Measurements from ENCODE around the gene SCD5. TPM values are rescaled to one million over a fixed set of nuclear protein-coding genes. Genes with fewer than 3 reads are reported as not detected.

The SCD5 gene
- total and polyA plus RNA-seq, 2 of the 8 experiments (the other 6 are each of a cell fraction or from before 2014, with no cell fraction given): 0.92 to 1.2 TPM

- no peaks in the 10 kb centered on the region for H3K4me1 ChIP-seq (replicated peaks in 1 of 4; ENCODE audit: control insufficient read depth in 3 of 4, insufficient read depth in 4 of 4, low read length in 3 of 4)
- H2AK5ac ChIP-seq (ENCODE audit: low read depth, low read length): no peak overlapping the region
- no peak overlapping the region for H2BK5ac ChIP-seq (ENCODE audit: low read depth, low read length)
- no peak overlapping the region for H4K91ac ChIP-seq (replicated peaks; ENCODE audit: insufficient read length, low read length)
- 82% methylated on average over 5 of the region's 5 CpGs; no CpG with 5 or more reads in 1 of the 2 experiments for WGBS, 2 experiments (ENCODE audit: extremely low coverage in 1 of 2, insufficient coverage in 1 of 2, insufficient read length in 1 of 2, insufficient replicate concordance in 2 of 2, low coverage in 1 of 2, low lambda C conversion rate in 2 of 2, missing lambda C conversion rate in 1 of 2)
- no peak overlapping the region for H3K4me3 ChIP-seq (ENCODE audit: extremely low read depth in 1 of 4, insufficient read depth in 2 of 4, low read depth in 3 of 4, low read length in 4 of 4)
- no peak overlapping the region for H3K14ac ChIP-seq (ENCODE audit: insufficient read length)
- no peak overlapping the region for H3K27ac ChIP-seq (ENCODE audit: low read depth, low read length)
- no peak overlapping the region for H2BK120ac ChIP-seq (replicated peaks; ENCODE audit: low read depth, low read length)
- no peak overlapping the region for H4K5ac ChIP-seq (ENCODE audit: insufficient read length, low read depth, low read length)
- POLR2A ChIA-PET (ENCODE audit: partially characterized antibody): interaction anchor here (1.1 to 1.8 kb wide), 2 partner anchors 26 to 184 kb away, joined by 3 to 4 read pairs; no protein-coding TSS in a partner anchor
- no peak overlapping the region for H4K8ac ChIP-seq (ENCODE audit: extremely low read depth, insufficient read depth, low read length)
- no peaks in the 10 kb centered on the region for H3K27me3 ChIP-seq (replicated peaks in 1 of 4; ENCODE audit: control insufficient read depth in 3 of 4, extremely low read depth in 1 of 4, insufficient read depth in 3 of 4, low read length in 3 of 4)
- no peak overlapping the region for H3K18ac ChIP-seq (ENCODE audit: extremely low read depth, low read length)
- no peak overlapping the region for H3K56ac ChIP-seq (replicated peaks; ENCODE audit: insufficient read length, low read depth, low read length)
- H4K20me1 ChIP-seq (replicated peaks in 1 of 2; ENCODE audit: control insufficient read depth in 1 of 2, insufficient read depth in 2 of 2, low read length in 2 of 2): no peaks in the 10 kb centered on the region
- H3K36me3 ChIP-seq (ENCODE audit: control insufficient read depth in 2 of 4, insufficient read depth in 4 of 4, low read length in 3 of 4): no peaks in the 10 kb centered on the region
- H3K9ac ChIP-seq (replicated peaks in 1 of 4; ENCODE audit: extremely low read depth in 1 of 4, low read depth in 3 of 4, low read length in 3 of 4): no peak overlapping the region
- no peak for DNase-seq (ENCODE audit: low read depth in 1 of 2, low spot score in 2 of 2)
- no peaks in the 10 kb centered on the region for H3K9me3 ChIP-seq (ENCODE audit: insufficient read depth in 2 of 2, low read depth in 1 of 2, low read length in 1 of 2)
- no peak overlapping the region for H2BK20ac ChIP-seq (ENCODE audit: low read length)
- no peak overlapping the region for H3K4me2 ChIP-seq (ENCODE audit: insufficient read depth in 1 of 2, low read depth in 2 of 2, low read length in 2 of 2)
- FAIRE-seq: no peak
- no peaks in the 10 kb centered on the region for H3K79me2 ChIP-seq (ENCODE audit: control insufficient read depth in 1 of 2, insufficient read depth in 2 of 2, low read length in 2 of 2)
- H3K4ac ChIP-seq (replicated peaks; ENCODE audit: insufficient read length, low read depth, low read length): no peak overlapping the region
- H3K23ac ChIP-seq (ENCODE audit: insufficient read length): no peak overlapping the region
- CTCF ChIA-PET (ENCODE audit: partially characterized antibody): interaction anchor here (1.0 to 2.4 kb wide), 5 partner anchors 14 to 152 kb away, joined by 3 to 16 read pairs (median 3); no protein-coding TSS in a partner anchor
- no peak overlapping the region for H2BK15ac ChIP-seq (ENCODE audit: low read length)
- H2AFZ ChIP-seq (ENCODE audit: low read length): no peak overlapping the region
- no peaks in the 10 kb centered on the region for H3K23me2 ChIP-seq (ENCODE audit: low read depth, low read length)
- H3K79me1 ChIP-seq (ENCODE audit: low read depth, low read length): no peaks in the 10 kb centered on the region
- H2BK12ac ChIP-seq (ENCODE audit: low read depth, low read length): no peak overlapping the region
- TF ChIP-seq CHD2 (IDR thresholded peaks at IDR 0.05; ENCODE audit: low read length) (no peak), FOSL1 (IDR thresholded peaks at IDR 0.05; ENCODE audit: insufficient read depth, low read depth, low read length) (no peak), SIX5 (IDR thresholded peaks at IDR 0.05; ENCODE audit: low read depth, low read length) (no peak), HDAC2 (IDR thresholded peaks at IDR 0.05; ENCODE audit: borderline replicate concordance in 1 of 2, low read depth in 2 of 2, low read length in 2 of 2) (no peak), EGR1 (IDR thresholded peaks at IDR 0.05; ENCODE audit: borderline replicate concordance, low read depth, low read length) (no peak), TBP (IDR thresholded peaks at IDR 0.05; ENCODE audit: low read depth, low read length) (no peak), PHF8 (conservative IDR thresholded peaks at IDR 0.05; ENCODE audit: low read depth, low read length) (no peak), TAF1 (IDR thresholded peaks at IDR 0.05; ENCODE audit: low read depth, low read length) (no peak), CHD1 (IDR thresholded peaks at IDR 0.05; ENCODE audit: low read depth, low read length) (no peak), SP2 (IDR thresholded peaks at IDR 0.05; ENCODE audit: low read length) (no peak), ZNF274 (IDR thresholded peaks at IDR 0.05; ENCODE audit: borderline replicate concordance, extremely low read depth, low read length) (no peak), BRCA1 (IDR thresholded peaks at IDR 0.05; ENCODE audit: low read depth, low read length) (no peak), NANOG (IDR thresholded peaks at IDR 0.05; ENCODE audit: insufficient read depth, low read depth, low read length, poor library complexity, severe bottlenecking) (no peak)
Measured at GRCh38 chr4:82611982-82612381, 186.6 kb downstream of the SCD5 start.
